GM21576 (cell line): Measurements from ENCODE around the gene EVC2.

ENCODE experiments used
- ATAC-seq: cut with Tn5 transposase; IDR thresholded peaks from one replicate; pipeline ENCODE4 v1.9.1; 2021; ENCODE audit warnings: mild to moderate bottlenecking, moderate library complexity; ENCODE audit not compliant: unreplicated experiment

The EVC2 gene

DNA sequence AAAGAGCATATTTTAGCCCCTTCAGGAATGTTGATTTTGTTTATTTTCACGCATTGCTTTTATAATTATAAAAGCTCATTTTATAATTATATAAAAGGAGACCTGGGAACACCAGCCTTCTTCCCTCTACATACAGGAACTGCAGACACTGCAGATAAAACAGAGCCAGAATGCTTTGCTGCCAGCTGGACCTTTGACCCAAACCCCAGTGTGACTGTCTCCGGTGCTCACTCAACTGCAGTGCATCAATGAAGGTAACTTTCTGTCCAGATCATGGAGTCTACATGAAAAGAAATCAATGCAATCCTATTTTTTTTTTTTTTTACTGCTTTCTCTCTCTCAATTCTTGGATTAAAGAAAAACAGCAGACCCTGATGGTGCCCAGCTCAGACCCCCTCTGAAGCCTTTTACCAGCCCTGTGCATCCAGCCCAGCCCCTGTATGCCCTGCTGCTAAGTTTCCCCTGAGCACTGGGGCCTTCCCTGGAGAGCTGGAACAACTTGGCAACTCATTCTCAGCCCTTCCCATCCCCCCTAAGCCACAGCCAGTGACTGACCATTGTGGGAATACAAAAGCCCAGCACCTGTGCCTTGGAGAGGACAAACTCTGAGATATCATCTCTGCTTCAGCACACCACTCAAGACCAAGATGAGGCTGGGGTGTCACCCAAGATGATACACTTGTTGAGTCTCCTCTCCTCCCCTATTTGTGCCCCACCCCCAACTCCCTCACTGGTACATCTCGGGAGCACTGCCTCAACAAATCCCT is 182.1 kb downstream of the EVC2 start:
- ATAC-seq = no peak

- no peak for ATAC-seq
Observed at GRCh38 chr4:5524446-5525299, 183.7 kb downstream of the EVC2 start.

GRCh38 chr4:5517372-5517771 is 191.0 kb downstream of the EVC2 start:
- ATAC-seq = no peak

DNA sequence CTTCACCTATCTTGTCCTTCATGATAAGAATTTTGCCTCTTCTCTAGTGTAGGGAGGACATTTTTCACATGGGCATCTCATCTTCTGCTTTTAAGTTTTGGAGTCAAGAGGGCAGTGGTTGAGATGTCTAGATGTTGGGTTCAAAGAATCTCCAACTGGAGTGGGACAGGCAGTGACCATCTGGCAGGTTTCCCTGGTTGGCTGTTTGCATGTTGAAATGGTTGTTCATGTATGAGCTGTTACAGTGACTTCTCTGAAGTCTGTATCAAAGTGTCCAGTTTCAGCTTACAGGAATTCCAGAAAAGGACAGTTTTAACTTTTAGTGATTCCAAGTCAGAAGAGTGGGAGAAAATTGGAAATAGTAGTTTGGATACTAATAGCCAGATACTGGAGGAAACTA is 192.7 kb downstream of the EVC2 start:
- ATAC-seq = no peak
